ENCODE measurements around the gene UNC119.
"Not testable (repeated sequence)": the region's sequence is repeated elsewhere in the genome, so short reads cannot be mapped to it uniquely, and the experiment has no call there.

UNC119 gene

DNA sequence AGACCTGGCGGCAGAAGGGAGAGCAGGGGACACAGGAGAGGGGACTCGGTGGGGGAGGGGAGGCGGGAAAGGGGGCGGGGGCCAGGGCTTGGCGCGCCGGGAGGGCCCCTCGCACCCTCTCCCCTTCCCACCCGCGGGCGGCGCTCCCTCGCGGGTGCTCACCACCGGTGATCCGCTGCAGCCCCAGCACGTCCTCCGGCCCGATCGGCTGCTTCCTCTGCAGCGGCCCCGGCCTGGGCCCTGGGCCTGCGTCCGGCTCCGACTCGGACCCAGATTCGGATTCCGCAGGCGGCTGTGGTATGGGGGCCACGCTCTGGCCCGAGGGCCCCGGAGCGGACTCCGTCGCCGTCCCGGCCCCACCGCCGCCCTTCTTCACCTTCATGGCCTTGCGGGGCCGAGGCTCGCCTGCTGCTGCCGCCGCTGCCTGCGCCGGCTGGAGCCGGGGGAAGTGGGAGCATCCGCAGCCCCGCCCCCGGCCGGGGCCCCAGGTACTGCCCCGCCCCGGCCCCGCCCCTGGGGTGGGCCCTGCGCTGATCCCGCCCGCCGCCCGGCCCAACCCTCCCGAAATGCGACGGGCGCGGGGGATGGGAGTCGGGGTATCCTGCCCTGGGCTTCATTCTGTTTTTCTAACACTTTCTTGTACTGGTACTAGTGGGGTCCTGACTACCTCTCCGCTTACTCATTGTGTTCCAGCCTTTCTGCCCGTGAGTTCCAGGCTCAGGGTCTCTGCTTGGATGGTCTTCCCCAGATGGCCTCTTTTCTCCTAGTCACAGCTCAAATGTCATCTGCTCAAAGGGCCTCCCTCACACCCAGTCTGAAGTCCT lies at the start of gene UNC119:
UNC119 (minus strand) TSS at position 449 of the 824 bp plus-strand sequence; CDS start at position 382, 67 bp downstream.
- DNase-seq, result peak; percentile 59 to 69

- DNase-seq, result peak; percentile 61 to 67
Observed at GRCh38 chr17:28599311-28600184, 47.1 kb upstream of the UNC119 start.

GRCh38 chr17:28598799-28599310 lies 46.4 kb upstream of the UNC119 start, which contains the start of gene SPAG5:
SPAG5 (minus strand) TSS chr17:28599025; CDS start chr17:28598946, 79 bp downstream.
- peak; percentile 89 to 91 for DNase-seq

- no peak for DNase-seq
Observed at GRCh38 chr17:28598389-28598788, 46.0 kb upstream of the UNC119 start.

GRCh38 chr17:28597606-28598383 lies 45.4 kb upstream of the UNC119 start:
- DNase-seq, result no peak

GRCh38 chr17:28592260-28592659 lies 39.8 kb upstream of the UNC119 start:
- DNase-seq, result no peak

DNA sequence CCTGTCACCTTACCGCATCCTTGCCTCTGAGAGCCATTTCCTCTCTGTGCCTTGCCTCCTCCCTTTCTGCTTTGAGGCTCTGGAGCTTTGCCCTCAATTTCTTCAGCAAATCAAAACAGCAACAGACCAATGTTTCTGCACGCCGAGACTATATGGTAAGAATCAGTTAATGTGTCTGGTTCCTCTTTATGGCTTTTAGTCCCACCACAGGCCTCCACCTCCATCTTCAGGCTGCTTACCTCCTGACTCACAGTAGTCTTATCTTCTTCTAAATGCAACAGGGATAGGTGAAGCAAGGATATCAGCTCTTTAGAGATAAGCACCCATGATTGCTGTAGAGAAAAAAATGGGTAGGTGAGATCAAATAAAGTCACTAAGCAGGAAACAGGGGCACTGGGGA lies 33.4 kb upstream of the UNC119 start:
- DNase-seq, result no peak

GRCh38 chr17:28584434-28584833 lies 32.0 kb upstream of the UNC119 start:
- DNase-seq, result no peak

DNA sequence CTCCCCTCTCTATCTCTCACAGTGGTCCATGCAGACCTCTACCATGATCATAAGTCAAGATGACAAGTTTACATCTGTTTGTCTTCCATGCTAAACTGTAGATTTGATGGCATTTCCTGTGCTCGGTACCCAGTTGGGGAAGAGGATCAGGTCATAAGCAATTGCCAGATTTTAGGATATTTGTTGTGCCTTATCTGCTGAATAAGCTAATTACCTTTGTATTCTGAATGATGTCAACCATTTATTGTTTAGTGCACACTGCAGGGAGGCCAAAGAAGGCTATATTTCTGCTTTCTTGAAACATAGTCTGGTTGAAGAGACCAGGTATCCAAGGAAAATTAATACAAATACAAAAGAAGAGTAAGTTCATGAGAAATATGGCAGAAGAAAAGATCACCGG lies 30.1 kb upstream of the UNC119 start:
- DNase-seq, result no peak

DNA sequence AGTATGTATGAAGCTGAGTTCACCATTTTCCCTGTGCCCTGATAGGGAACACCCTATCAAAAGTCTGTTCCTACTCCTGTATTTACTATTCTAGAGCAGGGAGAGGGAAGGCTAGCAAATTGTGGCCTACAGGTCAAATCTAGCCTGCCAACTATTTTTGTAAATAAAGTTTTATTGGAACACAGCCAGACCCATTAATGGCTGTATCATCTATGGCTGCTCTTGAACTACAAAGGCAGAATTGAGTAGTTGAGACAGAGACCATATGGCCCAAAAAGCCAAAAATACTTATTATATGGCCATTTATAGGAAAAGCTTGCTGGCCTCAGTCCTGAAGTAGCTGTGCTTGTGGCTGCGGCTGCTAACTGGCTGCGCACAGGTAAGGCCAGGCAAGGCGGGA lies 28.5 kb upstream of the UNC119 start:
- DNase-seq, result no peak

DNA sequence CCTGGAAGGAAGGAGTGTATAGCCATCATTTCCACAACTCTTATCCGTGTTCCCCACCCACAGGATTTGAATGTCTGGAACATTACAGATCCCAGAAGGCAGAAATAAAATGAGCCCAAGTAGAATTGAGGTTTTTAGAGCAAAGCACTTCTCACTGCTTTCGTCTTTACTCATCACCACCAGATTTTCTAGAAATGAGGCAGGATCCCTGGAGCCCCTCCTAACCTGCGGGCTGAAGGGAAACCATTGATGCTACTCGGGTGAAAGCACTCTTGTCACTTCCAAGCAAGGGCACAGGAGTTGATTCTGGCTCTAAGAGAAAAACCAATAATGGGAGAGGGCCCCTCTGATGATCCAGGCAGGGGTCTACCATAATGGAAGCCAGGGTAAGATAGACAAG lies 27.1 kb upstream of the UNC119 start:
- no peak for DNase-seq

DNA sequence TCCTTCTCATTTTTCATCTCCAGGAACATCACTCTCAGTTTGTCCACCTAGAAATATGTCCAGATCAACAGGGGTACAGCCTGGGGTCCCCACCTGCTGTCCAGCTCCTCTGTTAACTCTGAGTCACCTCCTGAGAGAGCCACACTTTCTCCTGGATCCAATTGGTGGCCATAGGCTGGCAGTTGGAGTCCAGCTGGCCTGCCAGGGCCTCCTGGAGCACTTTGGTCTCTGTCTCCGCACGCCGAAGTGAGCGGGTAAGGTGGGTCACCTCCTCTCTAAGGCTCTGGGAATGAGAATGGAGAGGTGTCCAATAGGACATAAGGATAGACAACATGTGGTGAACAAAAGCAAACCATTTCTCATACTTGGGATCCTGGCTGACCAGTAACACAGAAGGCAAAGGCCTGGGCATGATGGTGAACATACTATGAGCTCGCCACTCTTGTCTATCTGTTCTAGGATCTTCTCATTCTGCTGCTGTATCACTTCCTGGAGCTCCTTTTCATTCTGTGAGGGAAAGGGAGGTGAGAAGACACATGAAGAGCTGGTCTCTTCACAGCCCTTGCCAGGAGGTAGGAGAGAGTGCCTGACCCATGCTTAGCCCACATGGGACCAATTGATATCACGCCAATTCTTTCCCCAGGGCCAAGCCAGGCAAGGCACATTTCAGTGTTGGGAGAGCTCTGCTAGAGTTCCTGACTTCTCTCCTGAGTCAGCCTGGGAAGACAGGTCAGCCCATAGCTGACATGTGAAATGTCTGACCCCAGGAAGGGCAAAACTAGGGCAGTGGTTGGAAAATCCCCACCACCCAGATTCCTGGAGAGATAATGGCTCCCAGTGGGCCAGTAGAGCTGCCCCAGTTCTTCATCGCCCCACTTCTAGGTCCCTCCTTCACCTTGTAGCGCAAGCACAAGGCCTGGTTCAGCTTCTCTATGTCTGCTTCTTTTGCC lies 26.1 kb upstream of the UNC119 start:
- DNase-seq, result no peak

- DNase-seq, result no peak
Observed at GRCh38 chr17:28577466-28577824, 25.0 kb upstream of the UNC119 start.

GRCh38 chr17:28576758-28577465 lies 24.5 kb upstream of the UNC119 start, which contains the start of gene ALDOC:
ALDOC (minus strand) TSS chr17:28576895; CDS start chr17:28575532, 1,363 bp downstream.
- peak; percentile 96 to 97 for DNase-seq

- not testable (repeated sequence) for DNase-seq
Observed at GRCh38 chr17:28576016-28576415, 23.6 kb upstream of the UNC119 start.

GRCh38 chr17:28575126-28575795 lies 22.8 kb upstream of the UNC119 start:
- DNase-seq, result no peak

DNA sequence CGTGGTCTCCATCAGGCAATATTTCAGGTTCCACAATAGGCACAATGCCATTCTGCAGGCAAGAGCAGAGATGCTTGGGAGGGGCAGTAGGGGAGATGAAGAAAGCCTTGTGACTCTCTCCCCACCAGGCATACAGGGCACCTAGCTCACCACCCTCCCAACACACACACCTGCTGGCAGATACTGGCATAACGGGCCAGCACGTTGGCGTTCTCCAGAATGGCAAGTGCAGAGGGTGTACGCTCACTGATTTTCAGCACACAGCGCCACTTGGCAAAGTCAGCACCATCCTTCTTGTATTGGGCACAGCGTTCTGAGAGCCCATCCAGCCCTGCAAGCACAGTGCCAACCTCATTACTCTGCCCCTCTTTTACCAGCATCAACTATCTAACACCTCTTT lies 22.1 kb upstream of the UNC119 start:
- DNase-seq, result no peak

GRCh38 chr17:28573966-28574480 lies 21.6 kb upstream of the UNC119 start:
- DNase-seq, result no peak

DNA sequence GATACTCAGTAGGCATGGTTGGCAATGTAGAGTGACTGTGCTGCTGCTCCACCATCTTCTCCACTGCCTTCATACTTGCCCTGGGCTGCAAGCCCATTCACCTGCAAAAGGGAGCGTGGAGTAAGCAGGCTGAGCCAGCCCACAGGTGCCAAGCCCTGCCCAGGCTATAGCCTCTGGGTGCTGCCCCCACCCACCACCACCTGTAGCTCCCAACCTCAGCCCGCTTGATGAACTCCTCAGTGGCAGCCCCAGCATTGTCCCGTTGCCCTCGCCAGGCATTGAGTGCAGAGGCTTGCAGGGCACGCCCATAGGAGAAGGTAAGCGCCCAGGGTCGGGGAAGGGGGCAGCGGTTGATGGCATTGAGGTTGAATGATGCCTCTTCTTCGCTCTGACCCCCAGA lies 21.1 kb upstream of the UNC119 start:
- no peak for DNase-seq

GRCh38 chr17:28573040-28573380 lies 20.6 kb upstream of the UNC119 start:
- DNase-seq, result no peak
